Stimulated activated CD4-positive, alpha-beta T cell treated with anti-CD3 and anti-CD28 coated beads, Interleukin-4, amount 100 ng/mL, for 48 hours (primary cell): Measurements from ENCODE around the gene CPA2.

Experiments
- DNase-seq, 2 donors: peaks; one replicate each; pipeline ENCODE4 v3.0.0-alpha.2; 2020; ENCODE audit warnings: low read depth in 2 of 2

Gene CPA2

GRCh38 chr7:130279906-130280305 is 13.2 kb downstream of the CPA2 start:
- no peak for DNase-seq

- no peak for DNase-seq
These were observed 14.6 kb downstream of the CPA2 start for GRCh38 chr7:130281260-130281659.

GRCh38 chr7:130286881-130287280 is 20.2 kb downstream of the CPA2 start:
- no peak for DNase-seq

- no peak for DNase-seq
These were observed 21.5 kb downstream of the CPA2 start for GRCh38 chr7:130288168-130288567.

- no peak for DNase-seq
These were observed 22.2 kb downstream of the CPA2 start for GRCh38 chr7:130288829-130289228.

- DNase-seq = no peak
These were observed 22.8 kb downstream of the CPA2 start for GRCh38 chr7:130289478-130289877.

- DNase-seq = no peak
These were observed 24.1 kb downstream of the CPA2 start for GRCh38 chr7:130290745-130291144.

- DNase-seq = no peak
These were observed 26.1 kb downstream of the CPA2 start, which contains the start of gene CPA4 for GRCh38 chr7:130292682-130293257. Gene CPA4, plus strand, starts transcription at chr7:130293161. Its CDS starts 20 bp downstream, at chr7:130293181.

GRCh38 chr7:130293521-130293920 is 26.9 kb downstream of the CPA2 start:
- no peak for DNase-seq

- no peak for DNase-seq
These were observed 27.7 kb downstream of the CPA2 start for GRCh38 chr7:130294314-130294713.

- DNase-seq = no peak
These were observed 29.7 kb downstream of the CPA2 start for GRCh38 chr7:130296221-130296951.

- DNase-seq = no peak
These were observed 31.2 kb downstream of the CPA2 start for GRCh38 chr7:130297628-130298543.

- no peak for DNase-seq
These were observed 32.1 kb downstream of the CPA2 start for GRCh38 chr7:130298544-130299326.

- no peak for DNase-seq
These were observed 33.2 kb downstream of the CPA2 start for GRCh38 chr7:130299866-130300265.

GRCh38 chr7:130301501-130302020 is 34.9 kb downstream of the CPA2 start:
- DNase-seq = no peak

GRCh38 chr7:130302649-130303048 is 36.0 kb downstream of the CPA2 start:
- no peak for DNase-seq

GRCh38 chr7:130303127-130303526 is 36.5 kb downstream of the CPA2 start:
- DNase-seq = no peak

GRCh38 chr7:130303551-130303950 is 36.9 kb downstream of the CPA2 start:
- no peak for DNase-seq

- DNase-seq = no peak
These were observed 37.3 kb downstream of the CPA2 start for GRCh38 chr7:130303982-130304381.

- no peak for DNase-seq
These were observed 38.2 kb downstream of the CPA2 start for GRCh38 chr7:130304878-130305277.

GRCh38 chr7:130305433-130306042 is 38.9 kb downstream of the CPA2 start:
- no peak for DNase-seq
